Cardiac muscle cell (in vitro differentiated cells and primary cell): ENCODE measurements around the gene TDRD1. TPM values are rescaled to one million over a fixed set of nuclear protein-coding genes. Genes with fewer than 3 reads are reported as not detected.

Experiments used
- DNase-seq, 2 donors: peaks; one replicate each; pipeline versions ENCODE4 v3.0.0 to v3.0.0-alpha.2; 2010 to 2017; ENCODE audit warnings: low read depth in 1 of 2, low spot score in 1 of 2
- H3K27ac ChIP-seq: fragments of 200-600 bp; sonication (generic); 2 replicates; pipeline ENCODE4 v1.5.1; 2016
- H3K27me3 ChIP-seq: fragments of 200-600 bp; sonication (generic); 2 replicates; pipeline ENCODE4 v1.6.0; 2016; ENCODE audit warnings: control low read depth
- H3K36me3 ChIP-seq: fragments of 200-600 bp; sonication (generic); 2 replicates; pipeline ENCODE4 v1.5.1; 2016; ENCODE audit warnings: control low read depth
- H3K4me1 ChIP-seq: fragments of 200-600 bp; sonication (generic); 2 replicates; pipeline ENCODE4 v1.8.1; 2017; ENCODE audit warnings: low read depth, mild to moderate bottlenecking, mixed run types
- H3K4me3 ChIP-seq: fragments of 200-600 bp; sonication (generic); 2 replicates; pipeline ENCODE4 v1.5.1; 2016; ENCODE audit warnings: mild to moderate bottlenecking
- H3K9me3 ChIP-seq: fragments of 200-600 bp; sonication (generic); 2 replicates; pipeline ENCODE4 v1.5.1; 2017; ENCODE audit warnings: low read depth, mild to moderate bottlenecking, control low read depth
- polyA plus RNA-seq: library from polyadenylated mRNA; unstranded; fragments of >200 nt; fragmentation: Nextera tagmentation; extraction: Ambion mirVana; gene quantifications from 2 replicates; pipeline ENCODE4 v1.2.1, GENCODE V29; 2016
- total RNA-seq: library from RNA; depleted of rRNA; stranded (reverse); fragments of >200 nt; gene quantifications from 2 replicates; pipeline ENCODE4 v1.2.3, GENCODE V29; 2016
- TF ChIP-seq, protein P1 (sequence below): IDR thresholded peaks from 2 replicates; pipeline ENCODE4 v1.5.1; 2012; ENCODE audit warnings: low read depth, mild to moderate bottlenecking, low read length

The TDRD1 gene
- total and polyA plus RNA-seq, 2 experiments from 2014 or later: not detected

DNA sequence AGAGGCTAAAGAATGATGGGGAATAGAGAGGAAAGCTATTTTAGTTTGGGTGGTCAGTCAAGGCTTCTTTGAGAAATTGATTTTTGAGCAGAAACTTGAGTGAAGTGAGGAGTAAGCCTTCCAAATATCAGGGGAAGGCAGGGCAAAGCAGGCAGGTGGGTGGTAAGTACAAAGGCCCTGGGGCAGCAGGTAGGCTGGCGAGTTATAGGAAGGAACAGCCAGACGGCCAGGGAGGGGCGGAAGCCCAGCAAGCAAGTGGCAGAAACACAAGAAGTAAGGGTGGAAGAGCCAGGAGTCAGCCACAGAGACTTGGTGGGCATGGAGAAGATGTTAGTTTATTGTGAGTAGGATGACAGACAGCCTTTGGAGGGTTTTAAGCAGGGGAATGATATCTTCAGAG is 94.8 kb downstream of the TDRD1 start:
- Histone ChIP-seq H3K36me3 (no peaks in the 10 kb centered on the region), H3K27me3 (no peaks in the 10 kb centered on the region), H3K9me3 (no peaks in the 10 kb centered on the region), H3K27ac (no peak overlapping the region), H3K4me1 (no peaks in the 10 kb centered on the region), H3K4me3 (no peak overlapping the region)
- TF ChIP-seq, protein P1, sequence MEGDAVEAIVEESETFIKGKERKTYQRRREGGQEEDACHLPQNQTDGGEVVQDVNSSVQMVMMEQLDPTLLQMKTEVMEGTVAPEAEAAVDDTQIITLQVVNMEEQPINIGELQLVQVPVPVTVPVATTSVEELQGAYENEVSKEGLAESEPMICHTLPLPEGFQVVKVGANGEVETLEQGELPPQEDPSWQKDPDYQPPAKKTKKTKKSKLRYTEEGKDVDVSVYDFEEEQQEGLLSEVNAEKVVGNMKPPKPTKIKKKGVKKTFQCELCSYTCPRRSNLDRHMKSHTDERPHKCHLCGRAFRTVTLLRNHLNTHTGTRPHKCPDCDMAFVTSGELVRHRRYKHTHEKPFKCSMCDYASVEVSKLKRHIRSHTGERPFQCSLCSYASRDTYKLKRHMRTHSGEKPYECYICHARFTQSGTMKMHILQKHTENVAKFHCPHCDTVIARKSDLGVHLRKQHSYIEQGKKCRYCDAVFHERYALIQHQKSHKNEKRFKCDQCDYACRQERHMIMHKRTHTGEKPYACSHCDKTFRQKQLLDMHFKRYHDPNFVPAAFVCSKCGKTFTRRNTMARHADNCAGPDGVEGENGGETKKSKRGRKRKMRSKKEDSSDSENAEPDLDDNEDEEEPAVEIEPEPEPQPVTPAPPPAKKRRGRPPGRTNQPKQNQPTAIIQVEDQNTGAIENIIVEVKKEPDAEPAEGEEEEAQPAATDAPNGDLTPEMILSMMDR: no peak
- no peak for DNase-seq

DNA sequence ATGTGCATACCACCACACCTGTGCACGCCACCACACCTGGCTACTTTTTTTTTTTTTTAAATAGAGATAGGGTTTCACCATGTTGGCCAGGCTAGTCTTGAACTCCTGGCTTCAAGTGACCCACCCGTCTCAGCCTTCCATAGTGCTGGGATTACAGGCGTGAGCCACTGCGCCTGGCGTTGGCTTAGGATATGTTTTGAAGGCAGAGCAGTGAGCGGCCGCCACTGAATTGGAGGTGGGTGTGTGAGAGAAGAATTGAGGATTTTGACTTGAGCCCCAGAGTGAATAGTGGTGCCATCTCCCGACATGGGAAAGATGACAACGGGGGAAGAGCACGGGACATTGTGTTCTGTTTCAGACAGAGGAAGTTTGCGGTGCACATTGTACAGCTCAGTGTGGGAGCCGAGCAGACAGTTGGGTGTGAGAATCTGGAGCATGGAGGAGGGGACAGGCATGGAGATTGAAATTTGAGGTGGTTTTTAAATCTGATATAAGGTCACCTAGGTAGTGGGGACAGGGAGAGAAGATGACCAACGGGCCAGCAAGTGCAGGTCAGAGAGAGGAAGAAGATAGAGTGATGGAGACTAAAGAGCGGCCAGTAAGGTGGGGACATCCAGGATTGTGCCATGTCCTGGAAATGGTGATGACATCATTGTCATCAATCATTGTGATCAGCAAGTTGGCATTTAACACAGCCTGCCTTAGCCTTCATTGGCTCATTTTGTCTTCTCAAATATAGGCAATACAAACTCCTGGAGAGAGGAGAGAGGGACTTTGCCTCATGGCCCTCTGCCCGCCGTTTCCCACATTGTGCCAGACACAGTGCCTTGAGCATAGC is 95.7 kb downstream of the TDRD1 start:
- TF ChIP-seq, protein P1: no peak
- Histone ChIP-seq H3K27ac (no peak overlapping the region), H3K4me3 (no peak overlapping the region), H3K4me1 (no peaks in the 10 kb centered on the region), H3K9me3 (no peaks in the 10 kb centered on the region), H3K27me3 (no peaks in the 10 kb centered on the region), H3K36me3 (no peaks in the 10 kb centered on the region)
- DNase-seq: no peak

GRCh38 chr10:114276066-114276465 is 96.9 kb downstream of the TDRD1 start:
- no peaks in the 10 kb centered on the region for H3K9me3 ChIP-seq
- H3K4me3 ChIP-seq: no peak overlapping the region
- H3K36me3 ChIP-seq: no peaks in the 10 kb centered on the region
- no peaks in the 10 kb centered on the region for H3K4me1 ChIP-seq
- TF ChIP-seq, protein P1: no peak
- no peak overlapping the region for H3K27ac ChIP-seq
- DNase-seq: no peak
- H3K27me3 ChIP-seq: no peaks in the 10 kb centered on the region

GRCh38 chr10:114276671-114277070 is 97.5 kb downstream of the TDRD1 start:
- Histone ChIP-seq H3K9me3 (no peaks in the 10 kb centered on the region), H3K4me3 (no peak overlapping the region), H3K4me1 (no peaks in the 10 kb centered on the region), H3K27ac (no peak overlapping the region), H3K27me3 (no peaks in the 10 kb centered on the region), H3K36me3 (no peaks in the 10 kb centered on the region)
- DNase-seq: no peak
- TF ChIP-seq, protein P1: no peak

DNA sequence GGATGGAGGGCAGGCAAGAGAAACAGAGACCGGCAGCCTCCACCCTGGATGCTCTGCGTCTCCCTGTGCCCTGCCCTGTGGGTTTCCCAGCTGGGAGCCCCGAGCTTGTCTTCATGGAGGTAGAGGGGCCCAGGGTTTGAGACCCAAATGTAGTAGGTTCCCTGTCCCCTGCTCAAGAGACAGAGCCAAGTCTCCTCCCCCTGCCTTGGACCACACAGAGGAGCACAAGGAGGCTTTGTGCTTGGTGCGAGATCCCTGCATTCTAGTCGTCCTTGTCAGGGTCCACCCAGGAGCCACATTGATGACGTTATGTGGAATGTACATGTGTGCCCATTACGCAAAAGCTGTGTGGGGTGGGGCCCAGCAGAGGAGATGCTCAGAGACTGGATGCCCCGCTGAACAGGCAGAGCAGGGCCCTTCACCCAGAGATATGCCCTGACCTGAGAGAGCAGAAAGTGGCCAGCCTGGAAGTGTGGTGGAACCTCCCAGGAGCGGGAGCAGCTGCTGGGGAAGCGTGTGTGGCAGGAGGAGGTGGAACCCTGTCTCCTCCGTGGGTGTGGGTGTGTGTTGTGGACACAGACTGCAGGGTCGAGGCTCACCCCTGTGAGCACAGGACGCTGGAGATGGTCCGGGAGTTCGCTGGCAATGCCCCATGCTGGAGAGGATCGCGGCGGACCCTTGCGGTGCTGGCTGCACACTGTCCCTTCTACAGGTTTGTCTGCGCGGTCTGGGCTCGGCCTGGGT is 99.2 kb downstream of the TDRD1 start:
- no peak overlapping the region for H3K27ac ChIP-seq
- no peak overlapping the region for H3K4me3 ChIP-seq
- H3K9me3 ChIP-seq: no peaks in the 10 kb centered on the region
- DNase-seq: no peak
- TF ChIP-seq, protein P1: no peak
- H3K27me3 ChIP-seq: no peaks in the 10 kb centered on the region
- no peaks in the 10 kb centered on the region for H3K4me1 ChIP-seq
- no peaks in the 10 kb centered on the region for H3K36me3 ChIP-seq
